Heart left ventricle (tissue), 13 donors: ENCODE data around the gene WDR82.

Experiments used
- CTCF ChIP-seq, 12 donors: fragments of 200-600 bp; sonication (generic) in 4 of 12; IDR thresholded peaks; one replicate each; pipeline versions ENCODE4 v1.5.0 to v1.8.0; 2018 to 2022; ENCODE audit warnings: antibody characterized with exemption in 12 of 12, mild to moderate bottlenecking in 5 of 12
- POLR2A ChIP-seq, 2 donors: fragments of 450-650 bp; IDR thresholded peaks; one replicate each; pipeline ENCODE4 v1.6.1; 2017; ENCODE audit warnings: antibody characterized with exemption in 2 of 2, mild to moderate bottlenecking in 2 of 2, moderate library complexity in 2 of 2
- donor health status: ischemic (EF 13 %, LVEDD 7.1; RV severe dilation, severe dysfunction).
- donor health status: DM: no; HTN: yes; CAD: no.
- donor health status: DM: no; HTN: no; CAD: no.
- donor health status: ischemic (EF 25% LVEDD 6.9; RV normal size, moderate dysfunction).
- donor health status: ischemic (EF 25% LVEDD 5.7; RV mildly dilated, moderate dysfunction).
- donor health status: ischemic (EF 35%, LVEDD 5.7; RV mildly dilated, moderate dysfunction).
- donor health status: nonischemic (EF 11% LVEDD 7.7; RV severe dilation, severe dysfunction).
- donor health status: DM: yes; HTN: yes; CAD: no.
- donor health status: PGD.
- donor health status: ischemic (EF 29% LVEDD 5.4; RV normal size, mild dysfunction).
- donor health status: nonischemic (EF 23%, LVEDD 6.1; RV moderate dilation, normal function).

GRCh38 chr3:52259448-52259847 lies 19.0 kb downstream of the WDR82 start:
- TF ChIP-seq CTCF (IDR thresholded peaks at IDR 0.05): no peak
- TF ChIP-seq POLR2A (IDR thresholded peaks at IDR 0.05): no peak
